C4-2B (cell line): ENCODE measurements around the gene MRPL27.

Source experiments
- CTCF ChIP-seq: fragments of 450-650 bp; conservative IDR thresholded peaks from 2 replicates; pipeline ENCODE4 v1.5.1; 2017; ENCODE audit warnings: mild to moderate bottlenecking
- ZFX ChIP-seq: fragments of 450-650 bp; IDR thresholded peaks from 2 replicates; pipeline ENCODE4 v1.6.1; 2017

GRCh38 chr17:50330151-50330775, 42.7 kb downstream of the MRPL27 start:
- TF ChIP-seq CTCF: no peak
- TF ChIP-seq ZFX: no peak
